ENCODE data around the gene LINC01488. TPM values are rescaled to one million over a fixed set of nuclear protein-coding genes. Genes with fewer than 3 reads are reported as not detected.

Gene LINC01488
- total RNA-seq, 6 donors from 2014 or later = not detected

- Histone ChIP-seq H3K9me3 (no peaks in the 10 kb centered on the region), H3K4me3 (no peak overlapping the region), H3K27me3 (no peaks in the 10 kb centered on the region), H3K4me1 (peaks cover 8 to 28% (median 14%) of the 10 kb centered on the region in 4 donors), H3K36me3 (no peaks in the 10 kb centered on the region), H3K27ac (no peak overlapping the region)
- ATAC-seq (ENCODE audit: low FRiP score in 2 of 2) (peak in 1 of 2 donors; percentile 34), DNase-seq (peak in 1 of 2 donors; percentile 72)
- WGBS, 2 donors = 86 to 89% methylated on average over 7 to 18 of the region's 19 CpGs
- TF ChIP-seq EP300 (IDR thresholded peaks at IDR 0.05) (no peak), CTCF (IDR thresholded peaks at IDR 0.05) (no peak), POLR2AphosphoS5 (IDR thresholded peaks at IDR 0.05) (no peak), POLR2A (IDR thresholded peaks at IDR 0.05) (no peak)
These were observed 5.4 kb downstream of the LINC01488 start for GRCh38 chr11:69486773-69487291.

GRCh38 chr11:69487391-69487790 is 5.9 kb downstream of the LINC01488 start:
- WGBS, 2 donors = 93 to 97% methylated on average over 6 to 10 of the region's 10 CpGs
- DNase-seq (no peak), ATAC-seq (ENCODE audit: low FRiP score in 2 of 2) (no peak)
- Histone ChIP-seq H3K4me3 (no peak overlapping the region), H3K27me3 (no peaks in the 10 kb centered on the region), H3K27ac (no peak overlapping the region), H3K4me1 (peaks cover 8 to 28% (median 14%) of the 10 kb centered on the region in 4 donors), H3K36me3 (no peaks in the 10 kb centered on the region), H3K9me3 (no peaks in the 10 kb centered on the region)
- TF ChIP-seq EP300 (IDR thresholded peaks at IDR 0.05) = no peak
- no peak for TF ChIP-seq POLR2A (IDR thresholded peaks at IDR 0.05)
- TF ChIP-seq CTCF (IDR thresholded peaks at IDR 0.05) = no peak
- no peak for TF ChIP-seq POLR2AphosphoS5 (IDR thresholded peaks at IDR 0.05)

GRCh38 chr11:69487849-69488542 is 6.5 kb downstream of the LINC01488 start:
- DNase-seq (peak in 1 of 2 donors; percentile 65), ATAC-seq (ENCODE audit: low FRiP score in 2 of 2) (no peak)
- Histone ChIP-seq H3K9me3 (no peaks in the 10 kb centered on the region), H3K4me1 (peaks cover 8 to 28% (median 13%) of the 10 kb centered on the region in 4 donors), H3K36me3 (no peaks in the 10 kb centered on the region), H3K27ac (no peak overlapping the region), H3K27me3 (no peaks in the 10 kb centered on the region), H3K4me3 (no peak overlapping the region)
- WGBS, 2 donors = 94 to 100% methylated on average over 2 to 10 of the region's 17 CpGs
- TF ChIP-seq POLR2AphosphoS5 (IDR thresholded peaks at IDR 0.05) (no peak), CTCF (IDR thresholded peaks at IDR 0.05) (no peak), EP300 (IDR thresholded peaks at IDR 0.05) (no peak), POLR2A (IDR thresholded peaks at IDR 0.05) (no peak)

- 95 to 100% methylated on average over 2 to 16 of the region's 16 CpGs for WGBS, 2 donors
- DNase-seq (peak in 1 of 2 donors; percentile 69), ATAC-seq (ENCODE audit: low FRiP score in 2 of 2) (no peak)
- H3K4me1 ChIP-seq = peaks cover 6 to 24% (median 8%) of the 10 kb centered on the region in 4 donors
- H3K9me3 ChIP-seq = no peaks in the 10 kb centered on the region
- no peak overlapping the region for H3K4me3 ChIP-seq
- TF ChIP-seq POLR2A (IDR thresholded peaks at IDR 0.05) (no peak), CTCF (IDR thresholded peaks at IDR 0.05) (no peak), EP300 (IDR thresholded peaks at IDR 0.05) (no peak), POLR2AphosphoS5 (IDR thresholded peaks at IDR 0.05) (no peak)
- H3K27ac ChIP-seq = no peak overlapping the region
- no peaks in the 10 kb centered on the region for H3K27me3 ChIP-seq
- H3K36me3 ChIP-seq = no peaks in the 10 kb centered on the region
These were observed 7.1 kb downstream of the LINC01488 start for GRCh38 chr11:69488543-69488940.

Data from upper lobe of left lung (tissue), 6 donors.